Stomach (tissue), 9 donors: ENCODE measurements around the gene TTLL11. TPM values are rescaled to one million over a fixed set of nuclear protein-coding genes. Genes with fewer than 3 reads are reported as not detected.

Experiments
- DNase-seq, 2 donors: peaks; one replicate each; pipeline versions ENCODE4 v3.0.0 to v3.0.0-alpha.2; 2013 to 2019
- H3K27ac ChIP-seq, 5 donors: fragments of 200-600 bp in 4 of 5; sonication (generic) in 4 of 5; one replicate each; pipeline ENCODE4 v1.5.1; 2013 to 2019; ENCODE audit warnings: mild to moderate bottlenecking in 1 of 5, moderate library complexity in 1 of 5
- H3K27me3 ChIP-seq, 3 donors: fragments of 200-600 bp; sonication (generic); one replicate each; pipeline ENCODE4 v1.5.1; 2017 to 2019; ENCODE audit warnings: mixed run types in 1 of 3
- H3K36me3 ChIP-seq, 4 donors: fragments of 200-600 bp; sonication (generic); 1 replicate in 3 of 4; 2 replicates in 1 of 4; pipeline ENCODE4 v1.5.1; 2016 to 2019
- H3K4me1 ChIP-seq, 4 donors: fragments of 200-600 bp; sonication (generic); one replicate each; pipeline ENCODE4 v1.5.1; 2016 to 2019
- H3K4me3 ChIP-seq, 4 donors: fragments of 200-600 bp; sonication (generic) in 3 of 4; one replicate each; pipeline ENCODE4 v1.5.1; 2016 to 2019; ENCODE audit warnings: mild to moderate bottlenecking in 1 of 4
- H3K9me3 ChIP-seq, 4 donors: fragments of 200-600 bp; sonication (generic); one replicate each; pipeline ENCODE4 v1.5.1; 2016 to 2019
- CTCF ChIP-seq, 7 experiments: fragments of 450-650 bp in 4 of 7; fragments of 200-600 bp in 3 of 7; sonication (generic) in 3 of 7; IDR thresholded peaks; one replicate each; pipeline ENCODE4 v1.5.1; 2016 to 2019; ENCODE audit warnings: antibody characterized with exemption in 7 of 7, control low read depth in 2 of 7, mild to moderate bottlenecking in 1 of 7
- EP300 ChIP-seq: sonication (generic); formaldehyde crosslinking; IDR thresholded peaks from one replicate; pipeline ENCODE4 v1.6.1; 2017; ENCODE audit warnings: antibody characterized with exemption
- POLR2A ChIP-seq, 4 donors: fragments of 450-650 bp; IDR thresholded peaks; one replicate each; pipeline ENCODE4 v1.6.1; 2016; ENCODE audit warnings: antibody characterized with exemption in 4 of 4, control low read depth in 2 of 4, mild to moderate bottlenecking in 1 of 4, moderate library complexity in 1 of 4
- POLR2AphosphoS5 ChIP-seq, 3 donors: sonication (generic); formaldehyde crosslinking; IDR thresholded peaks; one replicate each; pipeline ENCODE4 v1.6.1; 2016; ENCODE audit warnings: antibody characterized with exemption in 3 of 3
- WGBS, 5 donors: extraction: QIAGEN DNeasy Blood & Tissue Kit in 3 of 5; methylation state at CpG; one replicate each; pipeline versions ENCODE4 v1.1.5 to v1.1.7; 2013 to 2018; 5-methylcytosine and 5-hydroxymethylcytosine counted together
- intact Hi-C: fragments of 100-400 bp; cut with DNase I; formaldehyde crosslinking; loops from one replicate; pipeline ENCODE4 v1.15.1; 2023; ENCODE audit warnings: low total_unique reads
- polyA plus RNA-seq, 3 donors: library from polyadenylated mRNA; stranded (reverse); fragments of 200-250 nt; gene quantifications; one replicate each; pipeline ENCODE4 v1.2.3, GENCODE V29; 2013
- total RNA-seq, 5 donors: library from RNA; depleted of rRNA; stranded (reverse); fragments of >200 nt; gene quantifications; one replicate each; pipeline versions ENCODE4 v1.1.0 to v1.2.3, GENCODE V29; 2014 to 2016
- donor health status: healthy with polysubstance abuse.
- donor health status: Bipolar disorder and iron deficiency.
- donor health status: healthy.

TTLL11 gene
- total and polyA plus RNA-seq, 8 donors = 3.6 to 18.2 (median 9.4) TPM

GRCh38 chr9:121886759-121887485, 206.2 kb downstream of the TTLL11 start:
- Histone ChIP-seq H3K9me3 (no peaks in the 10 kb centered on the region), H3K27ac (no peak overlapping the region), H3K4me1 (no peaks in the 10 kb centered on the region), H3K4me3 (no peak overlapping the region), H3K36me3 (no peaks in the 10 kb centered on the region), H3K27me3 (no peaks in the 10 kb centered on the region)
- intact Hi-C loops = no loop called here
- peak in 1 of 2 donors; percentile 39 for DNase-seq
- no peak for TF ChIP-seq EP300
- 66 to 79% (median 69%) methylated on average over 11 of the region's 11 CpGs for WGBS, 5 donors

GRCh38 chr9:121885345-121885901, 207.7 kb downstream of the TTLL11 start:
- TF ChIP-seq POLR2AphosphoS5 (IDR thresholded peaks at IDR 0.05) (no peak), CTCF (IDR thresholded peaks at IDR 0.05) (no peak), POLR2A (IDR thresholded peaks at IDR 0.05) (no peak), EP300 (no peak)
- Histone ChIP-seq H3K36me3 (no peaks in the 10 kb centered on the region), H3K4me1 (no peaks in the 10 kb centered on the region), H3K4me3 (no peak overlapping the region), H3K27ac (no peak overlapping the region), H3K9me3 (no peaks in the 10 kb centered on the region), H3K27me3 (no peaks in the 10 kb centered on the region)
- intact Hi-C loops = no loop called here
- no peak for DNase-seq
- 71 to 86% (median 77%) methylated on average over 6 of the region's 6 CpGs for WGBS, 5 donors

- Histone ChIP-seq H3K9me3 (no peaks in the 10 kb centered on the region), H3K4me1 (no peaks in the 10 kb centered on the region), H3K36me3 (no peaks in the 10 kb centered on the region), H3K27ac (no peak overlapping the region), H3K4me3 (no peak overlapping the region), H3K27me3 (no peaks in the 10 kb centered on the region)
- intact Hi-C loops = no loop called here
- no peak for TF ChIP-seq POLR2A (IDR thresholded peaks at IDR 0.05)
- no peak for TF ChIP-seq CTCF (IDR thresholded peaks at IDR 0.05)
- TF ChIP-seq POLR2AphosphoS5 (IDR thresholded peaks at IDR 0.05) = no peak
- TF ChIP-seq EP300 = no peak
- DNase-seq = peak in 1 of 2 donors; percentile 80
- 71 to 76% (median 74%) methylated on average over 12 of the region's 12 CpGs for WGBS, 5 donors
These were observed 209.0 kb downstream of the TTLL11 start for GRCh38 chr9:121884057-121884541.

DNA sequence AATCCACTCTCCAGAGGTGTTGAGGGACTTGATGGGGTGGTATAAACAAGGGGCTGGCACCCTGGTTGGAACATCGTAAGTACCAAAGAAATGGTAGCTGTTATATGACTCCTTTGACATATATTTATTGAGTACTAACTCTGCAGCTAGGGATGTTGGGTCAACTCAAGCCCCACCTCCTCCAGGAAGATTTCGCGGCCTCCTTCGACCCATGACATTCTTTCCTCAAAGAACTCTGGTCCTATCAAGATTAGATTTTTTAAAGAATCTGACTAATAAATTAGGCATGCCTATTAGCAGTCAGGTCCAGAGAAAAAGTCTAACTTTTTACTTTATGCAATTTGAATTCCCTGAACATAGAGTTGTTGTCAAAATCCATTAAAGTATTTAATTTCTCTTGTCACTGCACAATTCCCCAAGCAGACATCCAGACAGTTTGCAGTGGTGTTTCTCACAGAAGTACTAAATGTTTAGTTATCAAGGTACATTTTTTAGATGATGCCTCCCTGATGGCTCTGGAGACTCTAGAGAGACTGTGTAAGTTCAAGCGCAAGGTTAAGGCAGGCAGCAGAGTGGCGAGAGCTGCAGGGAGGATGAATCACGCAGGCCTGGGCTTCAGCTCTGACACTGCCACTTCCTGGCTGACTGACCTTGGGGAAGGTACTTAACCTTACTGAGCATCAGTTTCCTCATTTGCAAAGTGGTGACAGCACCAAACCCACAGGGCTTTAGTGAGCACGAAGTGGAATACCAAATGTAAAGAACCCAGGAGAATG, 209.6 kb downstream of the TTLL11 start:
- no peak for TF ChIP-seq EP300
- no peak for TF ChIP-seq CTCF (IDR thresholded peaks at IDR 0.05)
- no peak for TF ChIP-seq POLR2AphosphoS5 (IDR thresholded peaks at IDR 0.05)
- no peak for TF ChIP-seq POLR2A (IDR thresholded peaks at IDR 0.05)
- Histone ChIP-seq H3K9me3 (no peaks in the 10 kb centered on the region), H3K4me3 (no peak overlapping the region), H3K36me3 (no peaks in the 10 kb centered on the region), H3K27me3 (no peaks in the 10 kb centered on the region), H3K27ac (no peak overlapping the region), H3K4me1 (no peaks in the 10 kb centered on the region)
- intact Hi-C loops = no loop called here
- WGBS, 5 donors = 85 to 93% (median 92%) methylated on average over 8 of the region's 8 CpGs
- peak in 1 of 2 donors; percentile 17 for DNase-seq
